K562 (cell line): ENCODE measurements around the gene RNASEH2A. TPM values are rescaled to one million over a fixed set of nuclear protein-coding genes. Genes with fewer than 3 reads are reported as not detected.

Source experiments
- CBX1 ChIP-seq: sonication (generic); IDR thresholded peaks from 2 replicates; pipeline ENCODE4 v1.6.1; 2016; ENCODE audit warnings: antibody characterized with exemption, low read depth, mild to moderate bottlenecking
- CEBPB ChIP-seq: fragments of 450-650 bp; IDR thresholded peaks from 2 replicates; pipeline ENCODE4 v1.6.1; 2016; ENCODE audit warnings: missing genetic modification characterization, missing compliant biosample characterization
- CHD1 ChIP-seq: fragments of 200-600 bp; sonication (generic); IDR thresholded peaks from one replicate; pipeline ENCODE4 v1.6.1; 2012; ENCODE audit warnings: mild to moderate bottlenecking, moderate library complexity, low read length, inconsistent platforms
- FOXK2 ChIP-seq, 2 experiments: fragments of 450-650 bp; IDR thresholded peaks in 1 of 2; conservative IDR thresholded peaks in 1 of 2; 2 replicates each; pipeline ENCODE4 v1.6.1; 2016; ENCODE audit warnings: low read depth in 2 of 2, mild to moderate bottlenecking in 1 of 2
- HLTF ChIP-seq: fragments of 450-650 bp; IDR thresholded peaks from 2 replicates; pipeline ENCODE4 v1.6.1; 2016
- JUN ChIP-seq, 2 experiments: sonication (generic) in 1 of 2; formaldehyde crosslinking in 1 of 2; IDR thresholded peaks; 2 replicates each; pipeline versions ENCODE4 v1.6.1 to v1.8.0; 2012 to 2022; ENCODE audit warnings: borderline replicate concordance in 2 of 2, mild to moderate bottlenecking in 2 of 2, improper control_type of control experiment in 1 of 2, low read depth in 1 of 2, low read length in 1 of 2, missing genetic modification reagents in 1 of 2
- KAT7 ChIP-seq: sonication (generic); formaldehyde crosslinking; IDR thresholded peaks from 2 replicates; pipeline ENCODE4 v1.8.0; 2022; ENCODE audit warnings: missing genetic modification reagents, mild to moderate bottlenecking, borderline replicate concordance
- MCM5 ChIP-seq: fragments of 450-650 bp; IDR thresholded peaks from 2 replicates; pipeline ENCODE4 v1.6.1; 2016; ENCODE audit warnings: low read depth
- PCBP2 ChIP-seq: fragments of 200-400 bp; formaldehyde crosslinking; IDR thresholded peaks from 2 replicates; pipeline ENCODE4 v1.6.1; 2018; ENCODE audit warnings: low read length, low read depth, mild to moderate bottlenecking, moderate library complexity; ENCODE audit not compliant: poor library complexity, severe bottlenecking
- POLR3G ChIP-seq: IDR thresholded peaks from 2 replicates; pipeline ENCODE4 v1.6.1; 2011; ENCODE audit not compliant: insufficient read length, insufficient replicate concordance; ENCODE audit errors: extremely low read depth
- PTTG1 ChIP-seq: fragments of 450-650 bp; IDR thresholded peaks from 2 replicates; pipeline ENCODE4 v1.6.1; 2016; ENCODE audit warnings: low read depth, mild to moderate bottlenecking, missing genetic modification characterization, missing compliant biosample characterization
- RAD51 ChIP-seq: fragments of 450-650 bp; IDR thresholded peaks from 2 replicates; pipeline ENCODE4 v1.7.1; 2016; ENCODE audit warnings: low read depth, mild to moderate bottlenecking, borderline replicate concordance
- STAT5A ChIP-seq: IDR thresholded peaks from 2 replicates; pipeline ENCODE4 v1.6.1; 2012; ENCODE audit warnings: low read length, inconsistent platforms, borderline replicate concordance
- TEAD2 ChIP-seq: fragments of 450-650 bp; IDR thresholded peaks from 2 replicates; pipeline ENCODE4 v1.6.1; 2016; ENCODE audit warnings: missing genetic modification characterization, control low read depth, missing compliant biosample characterization
- TSC22D4 ChIP-seq: fragments of 450-650 bp; IDR thresholded peaks from 2 replicates; pipeline ENCODE4 v1.6.1; 2016; ENCODE audit warnings: missing genetic modification characterization, missing biosample characterization, control low read depth
- ZNF699 ChIP-seq: fragments of 250-450 bp; sonication (Bioruptor Pico); IDR thresholded peaks from 2 replicates; pipeline ENCODE4 v1.8.0; 2021; ENCODE audit warnings: mild to moderate bottlenecking, moderate library complexity; ENCODE audit not compliant: insufficient replicate concordance
- ZSCAN29 ChIP-seq: fragments of 450-650 bp; IDR thresholded peaks from 2 replicates; pipeline ENCODE4 v1.6.1; 2017
- ZSCAN32 ChIP-seq: fragments of 450-650 bp; formaldehyde crosslinking; IDR thresholded peaks from 2 replicates; pipeline ENCODE4 v1.4.0; 2020; ENCODE audit warnings: mild to moderate bottlenecking, moderate library complexity
- polyA plus RNA-seq, 8 experiments: library from polyadenylated mRNA; depleted of rRNA in 4 of 8; stranded (reverse) in 5 of 8; unstranded in 3 of 8; fragments of >200 nt; fragmentation: Nextera tagmentation in 2 of 8; fragmentation: Illumina TruSeq in 1 of 8; extraction: Ambion mirVana in 2 of 8; extraction: Trizol in 1 of 8; gene quantifications; 2 replicates each; pipeline versions ENCODE4 v1.2.1 to v1.2.3, GENCODE V29; 2011 to 2014; ENCODE audit warnings: inconsistent platforms in 1 of 8, missing spikeins in 1 of 8
- total RNA-seq, 7 experiments: library from RNA; depleted of rRNA in 6 of 7; stranded (reverse); fragments of >200 nt in 6 of 7; fragmentation: Illumina TruSeq in 2 of 7; extraction: Trizol in 2 of 7; gene quantifications; 2 replicates each; pipeline versions ENCODE4 v1.2.1 to v1.2.3, GENCODE V29; 2011 to 2021; ENCODE audit warnings: low replicate concordance in 1 of 7
- TF ChIP-seq, protein P1 (sequence below): fragments of 200-800 bp; sonication (Bioruptor generic); IDR thresholded peaks from 2 replicates; pipeline ENCODE4 v1.6.1; 2017; ENCODE audit warnings: missing genetic modification characterization, missing compliant biosample characterization
- TF ChIP-seq, protein P2 (sequence below): sonication (generic); formaldehyde crosslinking; IDR thresholded peaks from 2 replicates; pipeline ENCODE4 v1.8.0; 2023; ENCODE audit warnings: missing genetic modification reagents, mild to moderate bottlenecking, borderline replicate concordance
- TF ChIP-seq, protein P3 (sequence below): sonication (generic); formaldehyde crosslinking; IDR thresholded peaks from 2 replicates; pipeline ENCODE4 v1.9.0; 2022; ENCODE audit warnings: mild to moderate bottlenecking, missing genetic modification reagents

The RNASEH2A gene
- total and polyA plus RNA-seq, 9 of the 15 experiments (the other 6 are each of a cell fraction or from before 2014, with no cell fraction given) = 22.3 to 78.0 (median 61.7) TPM

DNA sequence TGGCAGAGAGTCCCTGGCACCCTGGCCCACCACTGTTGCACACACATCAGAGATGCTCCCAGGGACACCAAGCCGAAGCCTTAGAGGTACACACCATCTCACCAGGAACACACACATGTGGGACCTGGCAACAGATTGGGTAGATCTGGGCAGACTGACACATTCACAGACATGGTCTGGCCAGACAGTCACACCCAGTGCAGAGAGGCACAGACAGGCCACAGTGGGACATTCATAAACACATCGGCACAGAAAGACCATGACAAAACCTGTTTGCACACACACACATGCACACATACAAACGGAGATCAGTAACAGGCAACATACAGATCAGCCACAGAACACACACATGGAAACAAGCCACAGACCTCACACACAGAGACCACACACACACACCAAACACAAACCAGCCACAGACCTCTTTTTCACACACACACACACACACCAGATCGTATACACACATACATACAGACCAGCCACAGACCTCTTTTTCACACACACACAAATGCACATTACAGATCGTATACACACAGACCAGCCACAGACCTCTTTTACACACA is 21.4 kb upstream of the RNASEH2A start (continued):
- TF ChIP-seq PTTG1 (tag) = no peak
- no peak for TF ChIP-seq TEAD2 (tag)
- peak in 1 of 2 experiments; percentile 34; a peak in 1 of 4 replicates for TF ChIP-seq FOXK2 (conservative IDR thresholded peaks at IDR 0.05 in 1 of 2, IDR thresholded peaks at IDR 0.05 in 1 of 2; ENCODE audit: low read depth in 2 of 2)
- no peak for TF ChIP-seq CBX1
- no peak for TF ChIP-seq CHD1
- no peak for TF ChIP-seq CEBPB
- TF ChIP-seq PCBP2 = no peak
- TF ChIP-seq RAD51 = no peak
- no peak for TF ChIP-seq ZNF699 (CRISPR knock-in tag)
- no peak for TF ChIP-seq ZSCAN32
- TF ChIP-seq, protein P1, sequence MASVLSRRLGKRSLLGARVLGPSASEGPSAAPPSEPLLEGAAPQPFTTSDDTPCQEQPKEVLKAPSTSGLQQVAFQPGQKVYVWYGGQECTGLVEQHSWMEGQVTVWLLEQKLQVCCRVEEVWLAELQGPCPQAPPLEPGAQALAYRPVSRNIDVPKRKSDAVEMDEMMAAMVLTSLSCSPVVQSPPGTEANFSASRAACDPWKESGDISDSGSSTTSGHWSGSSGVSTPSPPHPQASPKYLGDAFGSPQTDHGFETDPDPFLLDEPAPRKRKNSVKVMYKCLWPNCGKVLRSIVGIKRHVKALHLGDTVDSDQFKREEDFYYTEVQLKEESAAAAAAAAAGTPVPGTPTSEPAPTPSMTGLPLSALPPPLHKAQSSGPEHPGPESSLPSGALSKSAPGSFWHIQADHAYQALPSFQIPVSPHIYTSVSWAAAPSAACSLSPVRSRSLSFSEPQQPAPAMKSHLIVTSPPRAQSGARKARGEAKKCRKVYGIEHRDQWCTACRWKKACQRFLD (CRISPR knock-in tag) = 0 out of 2 replicates have a peak, but pooled peaks have one; percentile 8
- TF ChIP-seq, protein P2, sequence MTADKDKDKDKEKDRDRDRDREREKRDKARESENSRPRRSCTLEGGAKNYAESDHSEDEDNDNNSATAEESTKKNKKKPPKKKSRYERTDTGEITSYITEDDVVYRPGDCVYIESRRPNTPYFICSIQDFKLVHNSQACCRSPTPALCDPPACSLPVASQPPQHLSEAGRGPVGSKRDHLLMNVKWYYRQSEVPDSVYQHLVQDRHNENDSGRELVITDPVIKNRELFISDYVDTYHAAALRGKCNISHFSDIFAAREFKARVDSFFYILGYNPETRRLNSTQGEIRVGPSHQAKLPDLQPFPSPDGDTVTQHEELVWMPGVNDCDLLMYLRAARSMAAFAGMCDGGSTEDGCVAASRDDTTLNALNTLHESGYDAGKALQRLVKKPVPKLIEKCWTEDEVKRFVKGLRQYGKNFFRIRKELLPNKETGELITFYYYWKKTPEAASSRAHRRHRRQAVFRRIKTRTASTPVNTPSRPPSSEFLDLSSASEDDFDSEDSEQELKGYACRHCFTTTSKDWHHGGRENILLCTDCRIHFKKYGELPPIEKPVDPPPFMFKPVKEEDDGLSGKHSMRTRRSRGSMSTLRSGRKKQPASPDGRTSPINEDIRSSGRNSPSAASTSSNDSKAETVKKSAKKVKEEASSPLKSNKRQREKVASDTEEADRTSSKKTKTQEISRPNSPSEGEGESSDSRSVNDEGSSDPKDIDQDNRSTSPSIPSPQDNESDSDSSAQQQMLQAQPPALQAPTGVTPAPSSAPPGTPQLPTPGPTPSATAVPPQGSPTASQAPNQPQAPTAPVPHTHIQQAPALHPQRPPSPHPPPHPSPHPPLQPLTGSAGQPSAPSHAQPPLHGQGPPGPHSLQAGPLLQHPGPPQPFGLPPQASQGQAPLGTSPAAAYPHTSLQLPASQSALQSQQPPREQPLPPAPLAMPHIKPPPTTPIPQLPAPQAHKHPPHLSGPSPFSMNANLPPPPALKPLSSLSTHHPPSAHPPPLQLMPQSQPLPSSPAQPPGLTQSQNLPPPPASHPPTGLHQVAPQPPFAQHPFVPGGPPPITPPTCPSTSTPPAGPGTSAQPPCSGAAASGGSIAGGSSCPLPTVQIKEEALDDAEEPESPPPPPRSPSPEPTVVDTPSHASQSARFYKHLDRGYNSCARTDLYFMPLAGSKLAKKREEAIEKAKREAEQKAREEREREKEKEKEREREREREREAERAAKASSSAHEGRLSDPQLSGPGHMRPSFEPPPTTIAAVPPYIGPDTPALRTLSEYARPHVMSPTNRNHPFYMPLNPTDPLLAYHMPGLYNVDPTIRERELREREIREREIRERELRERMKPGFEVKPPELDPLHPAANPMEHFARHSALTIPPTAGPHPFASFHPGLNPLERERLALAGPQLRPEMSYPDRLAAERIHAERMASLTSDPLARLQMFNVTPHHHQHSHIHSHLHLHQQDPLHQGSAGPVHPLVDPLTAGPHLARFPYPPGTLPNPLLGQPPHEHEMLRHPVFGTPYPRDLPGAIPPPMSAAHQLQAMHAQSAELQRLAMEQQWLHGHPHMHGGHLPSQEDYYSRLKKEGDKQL (CRISPR knock-in tag) = no peak
- peak; percentile 83; the same call in 1 of the 2 replicates for TF ChIP-seq TSC22D4
- TF ChIP-seq MCM5 = no peak
- no peak for TF ChIP-seq KAT7
- TF ChIP-seq, protein P3, sequence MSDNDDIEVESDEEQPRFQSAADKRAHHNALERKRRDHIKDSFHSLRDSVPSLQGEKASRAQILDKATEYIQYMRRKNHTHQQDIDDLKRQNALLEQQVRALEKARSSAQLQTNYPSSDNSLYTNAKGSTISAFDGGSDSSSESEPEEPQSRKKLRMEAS (CRISPR knock-in tag) = no peak
- TF ChIP-seq POLR3G = no peak
- TF ChIP-seq JUN (IDR thresholded peaks at IDR 0.05; ENCODE audit: borderline replicate concordance, low read depth, low read length) = no peak; the same call in 1 of the 2 replicates
- no peak for TF ChIP-seq JUN (CRISPR knock-in tag; IDR thresholded peaks at IDR 0.05; ENCODE audit: borderline replicate concordance)
- TF ChIP-seq HLTF = peak; percentile 75; the same call in 1 of the 2 replicates
- TF ChIP-seq ZSCAN29 = no peak
- no peak for TF ChIP-seq STAT5A
